ENCODE results near the gene KLHL42.
A peak's percentile ranks its signal among the peaks of the same experiment; 100 is the strongest.
"Not testable (repeated sequence)": the region's sequence is repeated elsewhere in the genome, so short reads cannot be mapped to it uniquely, and the experiment has no call there.

Gene KLHL42

GRCh38 chr12:27779920-27780611 is at the start of gene KLHL42, which contains the start of gene MANSC4:
TSS of gene KLHL42 (plus strand) at chr12:27780233. CDS start at chr12:27780331, 98 bp downstream.
TSS of gene MANSC4 (minus strand) at chr12:27780236. CDS start at chr12:27771276, 8,960 bp downstream.
- peak; percentile 16 to 62 (median 36) for DNase-seq

- DNase-seq = no peak
These were observed 47.8 kb upstream of the KLHL42 start for GRCh38 chr12:27732281-27732680.

DNA sequence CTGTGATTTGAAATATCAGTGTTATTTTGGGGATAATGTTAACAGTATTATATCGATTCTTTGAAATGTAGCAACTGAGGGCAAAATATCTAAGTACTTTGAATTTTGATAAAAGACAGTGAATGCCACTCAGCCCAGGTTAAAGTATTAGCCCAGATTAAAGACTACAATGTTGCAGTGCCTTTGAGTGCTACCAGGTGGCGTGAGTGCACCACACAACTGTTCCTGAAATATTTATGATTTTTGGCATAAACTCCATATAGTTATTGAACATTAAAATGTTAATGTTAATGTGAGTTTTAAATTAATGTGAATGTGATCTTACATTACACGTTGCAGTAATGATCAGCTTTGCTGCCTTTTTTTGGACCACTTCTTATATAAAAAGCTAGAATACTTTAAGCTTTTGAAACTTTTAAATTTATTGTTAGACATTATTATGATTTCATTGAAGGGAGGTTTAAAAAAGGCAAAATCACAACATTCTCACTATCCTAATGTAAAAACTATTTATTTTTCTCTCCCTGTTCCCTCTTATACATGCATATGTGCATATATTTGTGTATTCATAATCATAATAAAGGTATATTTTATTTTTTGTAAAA is 46.9 kb upstream of the KLHL42 start:
- peak in 1 of 4 experiments; percentile 3 for DNase-seq

DNA sequence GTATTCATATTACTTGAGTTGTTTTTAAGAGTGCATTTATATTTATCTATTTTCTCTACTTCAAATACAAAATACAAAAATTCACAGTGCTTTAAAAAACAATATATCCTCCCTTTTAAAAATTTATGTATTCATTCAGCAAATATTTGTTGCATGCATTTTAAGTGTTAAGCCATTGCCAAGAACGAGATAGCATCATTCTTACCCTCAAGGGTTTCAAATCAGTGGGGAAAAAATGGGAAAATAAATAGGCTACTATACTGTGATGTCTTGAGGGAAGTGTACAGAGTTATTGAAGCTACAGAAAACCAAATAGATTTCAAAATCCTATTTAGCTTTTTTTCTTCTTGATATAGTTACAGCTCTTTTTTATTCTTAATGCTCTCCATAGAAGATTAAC is 46.2 kb upstream of the KLHL42 start:
- no peak for DNase-seq

GRCh38 chr12:27734321-27734720 is 45.7 kb upstream of the KLHL42 start:
- DNase-seq = not testable (repeated sequence)

GRCh38 chr12:27743601-27744000 is 36.4 kb upstream of the KLHL42 start:
- DNase-seq = no peak

- not testable (repeated sequence) for DNase-seq
These were observed 34.3 kb upstream of the KLHL42 start for GRCh38 chr12:27745734-27746133.

- no peak for DNase-seq
These were observed 32.8 kb upstream of the KLHL42 start for GRCh38 chr12:27747111-27747820.

DNA sequence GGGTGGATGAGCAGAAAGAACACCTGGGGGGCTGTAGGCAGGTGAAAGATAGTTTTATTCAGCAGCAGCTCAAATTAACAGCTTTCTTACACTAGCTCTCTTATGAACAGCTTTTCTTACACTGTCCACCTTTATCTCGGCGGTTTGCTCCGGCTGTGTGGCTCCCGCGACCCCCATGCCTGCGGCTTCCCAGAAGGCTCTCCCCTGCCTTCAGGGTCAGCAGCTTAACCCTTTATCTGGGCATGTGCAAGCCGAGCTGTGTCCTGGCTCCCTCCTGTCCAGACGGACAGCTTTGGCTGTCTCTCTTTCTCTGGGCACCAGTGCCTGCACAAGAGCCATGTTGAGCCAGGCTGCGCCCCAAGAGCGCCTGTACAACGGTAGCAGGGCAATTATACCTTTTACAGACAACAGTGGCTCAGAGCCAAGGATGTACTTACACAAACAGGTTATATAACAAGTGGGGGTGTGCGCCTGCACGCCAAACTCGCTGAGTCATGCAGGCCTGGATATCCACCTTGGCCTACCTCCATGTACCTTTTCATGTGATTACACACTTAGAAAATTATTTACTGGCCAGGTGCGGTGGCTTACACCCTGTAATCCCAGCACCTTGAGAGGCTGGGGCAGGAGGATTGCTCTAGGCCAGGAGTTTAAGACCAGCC is 28.5 kb upstream of the KLHL42 start:
- no peak for DNase-seq

DNA sequence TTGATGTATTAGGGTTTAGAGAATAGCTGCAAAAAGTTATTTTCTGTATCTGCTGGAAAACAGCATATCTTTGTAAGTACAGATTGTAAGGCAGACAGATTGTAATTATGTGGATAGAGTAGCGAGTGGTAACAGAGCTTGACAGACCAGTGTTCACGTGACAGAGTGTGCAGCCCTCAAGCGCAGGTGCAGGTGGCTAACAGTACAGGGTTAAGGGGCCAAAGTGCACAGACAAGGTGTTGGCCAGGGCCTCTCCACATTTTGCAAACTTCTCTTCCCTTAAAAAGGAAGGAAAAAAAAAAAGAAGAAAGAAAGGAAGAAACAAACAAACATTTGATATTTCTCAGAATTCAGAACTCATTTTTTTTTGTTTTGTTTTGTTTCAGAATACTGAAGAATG is 25.2 kb upstream of the KLHL42 start:
- no peak for DNase-seq

- DNase-seq = no peak
These were observed 23.3 kb upstream of the KLHL42 start for GRCh38 chr12:27756670-27757195.

DNA sequence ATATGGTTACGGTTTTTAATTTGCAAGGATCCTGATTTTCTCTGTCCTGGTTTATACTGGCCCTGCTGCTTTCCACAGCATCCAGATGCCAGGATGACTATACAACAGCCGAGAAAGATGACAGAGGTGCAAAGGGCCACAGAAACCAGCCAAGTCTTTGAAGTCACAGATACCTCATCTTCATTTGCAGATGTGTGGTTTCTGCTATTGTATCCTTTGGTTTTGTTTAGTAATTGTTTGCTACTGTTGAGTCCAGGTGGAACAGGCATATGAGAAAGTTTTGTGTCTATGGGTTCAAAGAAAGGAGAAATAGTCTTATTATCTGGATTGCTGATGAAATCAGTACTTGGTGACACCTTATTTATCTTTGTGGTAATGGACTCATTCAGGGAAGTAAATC is 17.3 kb upstream of the KLHL42 start:
- no peak for DNase-seq

DNA sequence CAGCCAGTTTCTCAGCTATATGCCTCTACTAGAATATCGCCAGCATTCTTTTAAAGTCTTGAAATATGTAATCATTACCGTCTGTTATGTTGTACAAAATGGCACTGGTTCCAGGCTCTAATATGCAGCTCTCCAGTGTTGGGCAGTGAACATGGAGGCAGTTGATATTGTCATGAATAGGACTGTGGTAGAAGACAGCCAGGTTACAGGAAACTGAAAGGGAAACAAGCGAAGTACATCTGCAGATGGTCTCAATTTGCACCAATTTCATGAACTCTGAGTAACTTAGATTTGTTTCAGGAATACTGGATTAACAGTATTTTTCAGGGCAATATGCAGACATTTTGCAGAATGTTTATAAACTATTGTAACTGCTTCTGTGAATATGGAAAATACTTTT is 13.4 kb upstream of the KLHL42 start:
- DNase-seq = no peak

- DNase-seq = no peak
These were observed 10.8 kb upstream of the KLHL42 start for GRCh38 chr12:27769142-27769673.

DNA sequence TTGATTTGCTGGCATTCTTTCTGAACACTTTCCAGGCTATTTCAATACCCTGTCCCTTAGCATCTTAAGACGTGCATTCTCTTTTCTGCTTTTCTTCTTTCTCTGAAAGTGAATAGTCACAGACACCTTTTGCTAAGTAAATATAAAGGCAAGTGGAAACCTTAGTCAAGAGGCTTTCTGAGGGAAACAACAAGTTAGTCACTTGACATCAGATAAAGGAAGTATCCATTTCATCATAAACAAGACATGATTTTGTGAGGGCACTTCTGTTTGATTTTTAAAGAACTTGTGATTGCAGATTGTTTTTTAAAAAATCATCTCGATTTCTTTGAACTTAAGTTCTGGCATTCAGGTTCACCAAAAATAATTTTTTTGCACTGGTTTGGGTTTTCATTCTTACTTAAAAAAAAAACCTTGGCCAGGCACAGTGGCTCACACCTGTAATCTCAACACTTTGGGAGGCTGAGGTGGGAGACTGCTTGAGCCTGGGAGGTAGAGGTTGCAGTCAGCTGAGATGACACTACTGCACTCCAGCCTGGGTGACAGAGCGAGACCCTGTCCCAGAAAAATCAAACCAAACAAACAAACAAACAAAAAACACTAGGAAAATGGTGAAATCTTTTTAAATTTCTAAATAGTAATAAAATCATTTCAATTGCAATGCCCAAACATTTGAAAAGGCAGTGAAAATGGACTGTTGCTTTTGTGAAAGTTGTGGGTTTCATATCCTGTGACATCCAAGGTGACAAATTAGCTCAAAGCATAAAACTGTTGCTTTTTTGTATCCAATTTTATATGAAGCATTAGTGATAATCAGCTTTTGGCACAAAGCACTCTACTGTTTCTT is 8.3 kb upstream of the KLHL42 start:
- DNase-seq = no peak

- no peak for DNase-seq
These were observed 7.5 kb upstream of the KLHL42 start for GRCh38 chr12:27772328-27773049.

- DNase-seq = no peak
These were observed 2.9 kb upstream of the KLHL42 start for GRCh38 chr12:27777141-27777540.

DNA sequence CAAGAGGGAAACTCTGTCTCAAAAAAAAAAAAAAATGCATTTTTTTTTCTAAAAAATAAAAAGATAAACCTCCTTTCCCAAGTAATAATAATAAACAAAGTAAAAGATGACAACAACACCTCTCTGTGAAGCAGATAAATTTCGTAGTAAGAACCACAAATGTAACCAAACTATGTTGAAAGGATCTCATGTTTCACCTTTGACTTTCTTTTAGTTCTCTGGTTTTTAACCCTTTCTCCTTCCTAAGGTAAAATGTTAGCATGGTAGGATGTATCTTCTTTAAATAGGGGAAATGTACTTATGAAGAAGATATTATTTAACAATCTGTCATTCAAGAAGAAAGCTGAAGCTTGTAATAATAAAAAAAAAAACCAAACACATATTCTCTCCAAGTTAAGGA is 1.8 kb upstream of the KLHL42 start:
- DNase-seq = no peak

DNA sequence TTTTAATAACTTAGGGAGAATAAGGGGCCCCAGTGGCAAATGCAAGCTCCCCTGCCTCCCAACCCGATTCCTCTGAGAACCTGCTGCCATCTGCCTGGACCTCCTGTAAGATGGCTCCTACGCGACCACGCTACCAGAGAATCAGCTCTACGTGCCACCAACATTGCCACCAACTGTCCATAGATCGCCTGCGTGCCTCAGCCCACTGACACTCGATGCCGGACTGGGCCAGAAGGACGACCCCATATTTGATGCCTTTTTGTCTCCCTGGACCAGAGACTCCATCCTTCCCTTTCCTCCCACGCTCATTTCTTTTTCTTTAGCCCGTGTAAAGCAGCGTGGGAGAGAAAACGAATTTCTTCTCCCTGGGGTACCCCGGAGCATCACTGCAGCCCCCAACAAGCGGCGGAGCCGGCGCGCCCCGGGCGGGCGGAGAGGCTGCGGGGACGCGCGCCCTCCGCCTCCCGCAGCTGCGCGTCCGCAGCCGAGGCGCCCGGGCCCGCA is 565 bp upstream of the KLHL42 start:
- DNase-seq = no peak

DNA sequence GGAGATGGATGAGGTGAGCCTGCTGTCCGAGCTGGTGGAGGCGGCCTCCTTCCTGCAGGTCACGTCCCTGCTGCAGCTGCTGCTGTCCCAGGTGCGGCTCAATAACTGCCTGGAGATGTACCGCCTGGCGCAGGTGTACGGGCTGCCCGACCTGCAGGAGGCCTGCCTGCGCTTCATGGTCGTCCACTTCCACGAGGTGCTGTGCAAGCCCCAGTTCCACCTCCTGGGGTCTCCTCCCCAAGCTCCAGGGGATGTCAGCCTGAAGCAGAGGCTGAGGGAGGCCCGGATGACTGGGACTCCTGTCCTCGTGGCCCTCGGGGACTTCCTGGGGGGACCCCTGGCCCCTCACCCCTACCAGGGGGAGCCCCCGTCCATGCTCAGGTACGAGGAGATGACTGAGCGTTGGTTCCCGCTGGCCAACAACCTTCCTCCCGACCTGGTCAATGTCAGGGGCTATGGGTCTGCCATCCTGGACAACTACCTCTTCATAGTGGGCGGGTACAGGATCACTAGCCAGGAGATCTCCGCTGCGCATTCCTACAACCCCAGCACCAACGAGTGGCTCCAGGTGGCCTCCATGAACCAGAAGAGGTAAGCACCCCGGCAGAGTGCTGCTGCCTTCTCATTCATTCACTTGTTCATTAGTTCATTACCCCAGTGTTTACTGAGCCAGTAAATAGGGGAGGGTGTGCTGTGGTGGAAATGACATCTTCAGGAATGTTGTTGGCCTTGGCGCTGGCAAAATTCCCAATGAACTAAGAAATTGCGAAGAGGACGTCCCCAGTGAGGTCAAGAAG is 777 bp downstream of the KLHL42 start:
- peak in 2 of 4 experiments; percentile 14 to 36 for DNase-seq

Data from activated naive CD4-positive, alpha-beta T cell (primary cell).